ENCODE results near the gene RFX4. TPM values are rescaled to one million over a fixed set of nuclear protein-coding genes. Genes with fewer than 3 reads are reported as not detected.

Gene RFX4
- total and polyA plus RNA-seq, 8 donors, result 0.05 to 0.51 (median 0.12) TPM; not detected in 1

- Histone ChIP-seq H3K9me3 (no peaks in the 10 kb centered on the region), H3K27ac (no peak overlapping the region), H3K4me3 (no peak overlapping the region), H3K4me1 (no peaks in the 10 kb centered on the region), H3K36me3 (no peaks in the 10 kb centered on the region), H3K27me3 (peaks cover 0 to 23% (median 3%) of the 10 kb centered on the region in 4 donors)
- ATAC-seq, result no peak
- no peak for DNase-seq
- WGBS, 2 donors, result 42 to 54% methylated on average over 4 of the region's 4 CpGs
- intact Hi-C loops (cut with DNase I), result no loop called here
- TF ChIP-seq, protein P1, sequence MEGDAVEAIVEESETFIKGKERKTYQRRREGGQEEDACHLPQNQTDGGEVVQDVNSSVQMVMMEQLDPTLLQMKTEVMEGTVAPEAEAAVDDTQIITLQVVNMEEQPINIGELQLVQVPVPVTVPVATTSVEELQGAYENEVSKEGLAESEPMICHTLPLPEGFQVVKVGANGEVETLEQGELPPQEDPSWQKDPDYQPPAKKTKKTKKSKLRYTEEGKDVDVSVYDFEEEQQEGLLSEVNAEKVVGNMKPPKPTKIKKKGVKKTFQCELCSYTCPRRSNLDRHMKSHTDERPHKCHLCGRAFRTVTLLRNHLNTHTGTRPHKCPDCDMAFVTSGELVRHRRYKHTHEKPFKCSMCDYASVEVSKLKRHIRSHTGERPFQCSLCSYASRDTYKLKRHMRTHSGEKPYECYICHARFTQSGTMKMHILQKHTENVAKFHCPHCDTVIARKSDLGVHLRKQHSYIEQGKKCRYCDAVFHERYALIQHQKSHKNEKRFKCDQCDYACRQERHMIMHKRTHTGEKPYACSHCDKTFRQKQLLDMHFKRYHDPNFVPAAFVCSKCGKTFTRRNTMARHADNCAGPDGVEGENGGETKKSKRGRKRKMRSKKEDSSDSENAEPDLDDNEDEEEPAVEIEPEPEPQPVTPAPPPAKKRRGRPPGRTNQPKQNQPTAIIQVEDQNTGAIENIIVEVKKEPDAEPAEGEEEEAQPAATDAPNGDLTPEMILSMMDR (IDR thresholded peaks at IDR 0.05), result no peak
- no peak for FAIRE-seq
These were observed 6.0 kb downstream of the RFX4 start for GRCh38 chr12:106588771-106589170.

- H3K4me3 ChIP-seq, result no peak overlapping the region
- intact Hi-C loops (cut with DNase I), result no loop called here
- ATAC-seq (no peak), DNase-seq (no peak), FAIRE-seq (no peak)
- TF ChIP-seq, protein P1 (IDR thresholded peaks at IDR 0.05), result no peak
- H3K4me1 ChIP-seq, result no peaks in the 10 kb centered on the region
- H3K27ac ChIP-seq, result no peak overlapping the region
- H3K27me3 ChIP-seq, result peaks cover 0 to 17% (median 0%) of the 10 kb centered on the region in 4 donors
- no peaks in the 10 kb centered on the region for H3K9me3 ChIP-seq
- 40 to 46% methylated on average over 2 of the region's 2 CpGs for WGBS, 2 donors
- no peaks in the 10 kb centered on the region for H3K36me3 ChIP-seq
These were observed 7.8 kb downstream of the RFX4 start for GRCh38 chr12:106590601-106591000.

GRCh38 chr12:106594447-106594846 is 11.6 kb downstream of the RFX4 start:
- ATAC-seq (no peak), DNase-seq (no peak), FAIRE-seq (no peak)
- 40 to 49% methylated on average over 17 of the region's 17 CpGs for WGBS, 2 donors
- H3K4me1 ChIP-seq, result no peaks in the 10 kb centered on the region
- H3K9me3 ChIP-seq, result no peaks in the 10 kb centered on the region
- no peak overlapping the region for H3K4me3 ChIP-seq
- intact Hi-C loops (cut with DNase I), result no loop called here
- H3K27me3 ChIP-seq, result no peaks in the 10 kb centered on the region
- no peak overlapping the region for H3K27ac ChIP-seq
- H3K36me3 ChIP-seq, result no peaks in the 10 kb centered on the region
- TF ChIP-seq, protein P1 (IDR thresholded peaks at IDR 0.05), result no peak

DNA sequence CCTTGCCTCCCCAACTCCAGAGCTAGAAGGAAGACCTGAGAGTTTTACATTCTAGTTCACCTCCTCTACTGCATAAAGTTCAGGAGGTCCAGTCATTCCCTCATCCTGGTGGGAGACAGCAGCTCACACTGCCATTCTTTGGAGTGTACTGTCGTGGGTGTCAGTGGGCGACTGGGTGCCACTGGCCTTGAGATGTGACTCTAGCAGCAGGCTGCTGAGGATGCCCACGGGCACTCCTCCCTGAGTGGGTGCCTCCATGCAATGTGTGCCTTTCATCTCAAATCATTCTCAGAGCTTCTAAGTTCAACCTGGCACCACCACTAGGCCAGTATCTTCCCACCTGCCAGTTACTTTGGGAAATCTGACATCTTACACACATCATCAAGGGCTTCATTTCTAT is 12.5 kb downstream of the RFX4 start:
- no peak overlapping the region for H3K27ac ChIP-seq
- H3K27me3 ChIP-seq, result no peaks in the 10 kb centered on the region
- 77 to 82% methylated on average over 3 of the region's 3 CpGs for WGBS, 2 donors
- H3K4me3 ChIP-seq, result no peak overlapping the region
- no peaks in the 10 kb centered on the region for H3K4me1 ChIP-seq
- no peaks in the 10 kb centered on the region for H3K36me3 ChIP-seq
- DNase-seq (no peak), FAIRE-seq (no peak), ATAC-seq (no peak)
- no peaks in the 10 kb centered on the region for H3K9me3 ChIP-seq
- intact Hi-C loops (cut with DNase I), result no loop called here
- TF ChIP-seq, protein P1 (IDR thresholded peaks at IDR 0.05), result no peak

GRCh38 chr12:106598003-106598402 is 15.2 kb downstream of the RFX4 start:
- Histone ChIP-seq H3K36me3 (no peaks in the 10 kb centered on the region), H3K27ac (no peak overlapping the region), H3K27me3 (no peaks in the 10 kb centered on the region), H3K9me3 (no peaks in the 10 kb centered on the region), H3K4me1 (no peaks in the 10 kb centered on the region), H3K4me3 (no peak overlapping the region)
- no peak for DNase-seq
- intact Hi-C loops (cut with DNase I), result no loop called here
- TF ChIP-seq, protein P1 (IDR thresholded peaks at IDR 0.05), result no peak
- 49 to 61% methylated on average over 5 of the region's 5 CpGs for WGBS, 2 donors
- no peak for ATAC-seq
- FAIRE-seq, result no peak

All from pancreas (tissue), 10 donors.